HEK293T (cell line): Measurements from ENCODE around the gene EPS8.
"Not testable (repeated sequence)": the region's sequence is repeated elsewhere in the genome, so short reads cannot be mapped to it uniquely, and the experiment has no call there.

Experiments
- CTCF ChIA-PET: fragments of 350-600 bp; formaldehyde crosslinking; extraction: SDS; loops from one replicate; lab custom pipeline; 2021; ENCODE audit warnings: antibody characterized with exemption, inconsistent platforms; lab: Yijun Ruan, JAX
- POLR2A ChIA-PET: fragments of 350-600 bp; formaldehyde crosslinking; extraction: SDS; loops from one replicate; lab custom pipeline; 2020; ENCODE audit warnings: antibody characterized with exemption, inconsistent platforms; lab: Yijun Ruan, JAX
- DNase-seq: peaks from one replicate; pipeline ENCODE4 v3.0.0; 2012; ENCODE audit warnings: mixed read lengths; ENCODE audit errors: extremely low spot score
- ARNT ChIP-seq: fragments of 450-650 bp; IDR thresholded peaks from 2 replicates; pipeline ENCODE4 v1.6.1; 2017; ENCODE audit warnings: mild to moderate bottlenecking
- BHLHE40 ChIP-seq: fragments of 450-650 bp; IDR thresholded peaks from 2 replicates; pipeline ENCODE4 v1.6.1; 2016; ENCODE audit warnings: mild to moderate bottlenecking, moderate library complexity, borderline replicate concordance
- CTBP1 ChIP-seq: fragments of 450-650 bp; IDR thresholded peaks from 2 replicates; pipeline ENCODE4 v1.6.1; 2016; ENCODE audit warnings: borderline replicate concordance
- ELF4 ChIP-seq: fragments of 450-650 bp; IDR thresholded peaks from 2 replicates; pipeline ENCODE4 v1.6.1; 2017; ENCODE audit warnings: antibody characterized with exemption
- FOXA1 ChIP-seq: fragments of 450-650 bp; IDR thresholded peaks from 2 replicates; pipeline ENCODE4 v1.6.1; 2016; ENCODE audit warnings: mild to moderate bottlenecking
- FOXK2 ChIP-seq: fragments of 450-650 bp; IDR thresholded peaks from 2 replicates; pipeline ENCODE4 v1.6.1; 2016; ENCODE audit warnings: mild to moderate bottlenecking
- FOXM1 ChIP-seq: fragments of 450-650 bp; IDR thresholded peaks from 2 replicates; pipeline ENCODE4 v1.6.1; 2017; ENCODE audit warnings: mild to moderate bottlenecking, borderline replicate concordance
- HDGF ChIP-seq: fragments of 450-650 bp; IDR thresholded peaks from 2 replicates; pipeline ENCODE4 v1.6.1; 2017; ENCODE audit warnings: antibody characterized with exemption, borderline replicate concordance
- L3MBTL2 ChIP-seq: fragments of 450-650 bp; conservative IDR thresholded peaks from 2 replicates; pipeline ENCODE4 v1.6.1; 2016; ENCODE audit warnings: mild to moderate bottlenecking
- LEF1 ChIP-seq: fragments of 450-650 bp; IDR thresholded peaks from 2 replicates; pipeline ENCODE4 v1.6.1; 2017; ENCODE audit warnings: mild to moderate bottlenecking, borderline replicate concordance
- NFRKB ChIP-seq: fragments of 450-650 bp; IDR thresholded peaks from 2 replicates; pipeline ENCODE4 v1.6.1; 2016; ENCODE audit warnings: mild to moderate bottlenecking, moderate library complexity
- SP1 ChIP-seq: fragments of 450-650 bp; IDR thresholded peaks from 2 replicates; pipeline ENCODE4 v1.6.1; 2017
- SUZ12 ChIP-seq: fragments of 450-650 bp; IDR thresholded peaks from 2 replicates; pipeline ENCODE4 v1.6.1; 2016; ENCODE audit warnings: mild to moderate bottlenecking
- TARDBP ChIP-seq: fragments of 450-650 bp; IDR thresholded peaks from 2 replicates; pipeline ENCODE4 v1.6.1; 2016
- ZNF384 ChIP-seq: fragments of 450-650 bp; IDR thresholded peaks from 2 replicates; pipeline ENCODE4 v1.6.1; 2016
- TF ChIP-seq, protein P1 (sequence below): fragments of 450-650 bp; IDR thresholded peaks from 2 replicates; pipeline ENCODE4 v1.6.1; 2016

Gene EPS8

DNA sequence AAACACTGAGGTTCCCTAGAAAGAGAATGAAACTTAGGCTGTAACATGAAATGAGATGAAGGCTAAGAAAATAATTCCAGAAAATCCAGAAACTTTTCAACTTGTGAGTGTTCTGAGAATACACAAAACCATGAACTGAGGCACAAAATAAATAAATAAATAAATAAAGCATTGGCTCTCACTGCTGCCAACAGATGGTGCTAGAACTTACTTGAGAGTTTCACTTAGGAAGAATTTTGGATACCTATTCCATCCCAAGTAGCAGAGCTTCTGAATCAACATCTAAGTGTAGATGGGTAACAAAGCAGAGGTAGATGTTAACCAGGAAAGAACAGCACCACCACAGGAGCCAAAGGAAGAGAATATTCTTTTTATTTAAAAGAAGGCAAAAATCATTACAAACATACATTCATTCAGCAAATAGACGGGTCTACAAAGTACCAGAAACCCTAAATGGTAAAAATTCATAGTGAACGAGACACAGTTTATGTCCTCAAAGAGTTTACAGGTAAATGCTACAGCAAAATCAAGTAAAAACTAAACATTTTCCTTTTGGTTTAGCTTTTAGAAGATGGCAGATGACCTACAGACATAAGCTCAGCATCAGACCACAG lies 16.7 kb downstream of the EPS8 start:
- TF ChIP-seq CTBP1 (no peak), SP1 (no peak), TARDBP (no peak), ZNF384 (no peak), LEF1 (no peak), ARNT (no peak), FOXM1 (no peak)
- TF ChIP-seq, protein P1, sequence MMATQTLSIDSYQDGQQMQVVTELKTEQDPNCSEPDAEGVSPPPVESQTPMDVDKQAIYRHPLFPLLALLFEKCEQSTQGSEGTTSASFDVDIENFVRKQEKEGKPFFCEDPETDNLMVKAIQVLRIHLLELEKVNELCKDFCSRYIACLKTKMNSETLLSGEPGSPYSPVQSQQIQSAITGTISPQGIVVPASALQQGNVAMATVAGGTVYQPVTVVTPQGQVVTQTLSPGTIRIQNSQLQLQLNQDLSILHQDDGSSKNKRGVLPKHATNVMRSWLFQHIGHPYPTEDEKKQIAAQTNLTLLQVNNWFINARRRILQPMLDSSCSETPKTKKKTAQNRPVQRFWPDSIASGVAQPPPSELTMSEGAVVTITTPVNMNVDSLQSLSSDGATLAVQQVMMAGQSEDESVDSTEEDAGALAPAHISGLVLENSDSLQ = no peak
- no peak for DNase-seq
- ChIA-PET POLR2A (interaction anchor here (0.7 kb wide), 1 partner anchor 17 kb away, joined by 3 read pairs; the partner anchor contains the start of gene EPS8), CTCF (interaction anchor here (0.6 to 1.5 kb wide), 6 partner anchors 9 to 121 kb away, joined by 3 to 6 read pairs (median 3); no protein-coding TSS in a partner anchor)

DNA sequence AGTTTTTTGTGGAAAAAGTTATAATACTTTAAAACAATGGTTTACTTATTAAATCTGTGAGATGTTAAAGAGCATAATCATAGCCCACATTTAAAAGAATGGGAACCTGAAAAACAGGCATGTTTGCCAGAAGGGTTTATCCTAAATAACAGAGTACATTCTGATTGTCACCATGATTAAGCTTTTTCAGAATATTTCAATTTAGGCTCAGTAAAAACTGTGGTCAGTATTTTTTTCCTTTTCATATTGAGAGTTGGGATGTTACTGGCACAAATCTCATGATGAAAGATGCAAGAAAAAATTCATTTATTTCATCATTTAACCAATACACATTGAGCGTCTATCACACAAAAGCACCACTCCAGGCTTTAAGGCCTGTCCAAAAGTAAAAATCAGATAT lies 18.6 kb downstream of the EPS8 start:
- ChIA-PET CTCF (no interaction called here), POLR2A (no interaction called here)
- no peak for DNase-seq
- no peak for TF ChIP-seq NFRKB
- TF ChIP-seq FOXA1 = no peak
- TF ChIP-seq ARNT = no peak
- no peak for TF ChIP-seq LEF1
- no peak for TF ChIP-seq ZNF384
- TF ChIP-seq, protein P1 = no peak
- no peak for TF ChIP-seq FOXK2

DNA sequence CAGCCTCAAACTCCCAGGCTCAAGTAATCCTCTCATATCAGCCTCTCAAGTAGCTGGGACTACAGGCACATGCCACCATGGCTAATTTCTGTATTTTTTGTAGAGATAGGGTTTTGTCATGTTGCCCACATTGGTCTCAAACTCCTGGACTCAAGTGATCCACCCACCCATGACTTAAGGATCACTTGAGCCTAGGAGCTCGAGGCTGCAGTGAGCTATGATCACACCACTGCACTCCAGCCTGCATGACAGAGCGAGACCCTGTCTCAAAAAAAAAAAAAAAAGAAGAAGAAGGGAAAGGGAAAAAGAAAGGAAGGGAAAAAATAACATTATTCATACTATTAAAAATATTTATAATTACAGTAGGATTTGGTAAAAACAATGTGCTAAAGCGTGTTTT lies 19.2 kb downstream of the EPS8 start:
- CTCF ChIA-PET = no interaction called here

DNA sequence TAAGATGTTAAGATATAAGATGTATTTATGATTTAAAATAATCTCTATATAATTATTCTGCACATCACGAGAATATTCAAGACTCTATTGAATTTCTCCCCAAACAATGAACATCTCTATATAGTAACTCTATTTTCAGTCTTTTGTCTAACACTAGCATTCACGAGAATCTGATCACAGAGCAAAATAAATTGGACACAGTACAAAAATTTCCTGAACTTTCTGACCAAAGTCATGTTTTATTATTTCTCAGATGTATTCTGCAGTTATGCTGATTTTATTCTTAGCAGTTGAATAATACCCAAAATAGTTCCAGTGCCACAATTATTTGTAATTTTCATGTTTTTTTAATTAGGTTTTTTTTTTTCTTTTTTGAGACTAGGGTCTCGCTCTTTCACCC lies 19.6 kb downstream of the EPS8 start:
- no peak for DNase-seq
- TF ChIP-seq TARDBP = no peak
- no peak for TF ChIP-seq FOXK2
- no peak for TF ChIP-seq SUZ12
- TF ChIP-seq ZNF384 = no peak
- no peak for TF ChIP-seq FOXM1
- TF ChIP-seq BHLHE40 = no peak
- POLR2A ChIA-PET = no interaction called here
- CTCF ChIA-PET = no interaction called here

More for the DNA sequence above, 19.2 kb downstream of the EPS8 start:
- no peak for DNase-seq
- TF ChIP-seq, protein P1 = no peak
- TF ChIP-seq ZNF384 (no peak), LEF1 (no peak), FOXK2 (no peak), FOXA1 (no peak), TARDBP (no peak), ARNT (no peak), HDGF (no peak)
- POLR2A ChIA-PET = no interaction called here

DNA sequence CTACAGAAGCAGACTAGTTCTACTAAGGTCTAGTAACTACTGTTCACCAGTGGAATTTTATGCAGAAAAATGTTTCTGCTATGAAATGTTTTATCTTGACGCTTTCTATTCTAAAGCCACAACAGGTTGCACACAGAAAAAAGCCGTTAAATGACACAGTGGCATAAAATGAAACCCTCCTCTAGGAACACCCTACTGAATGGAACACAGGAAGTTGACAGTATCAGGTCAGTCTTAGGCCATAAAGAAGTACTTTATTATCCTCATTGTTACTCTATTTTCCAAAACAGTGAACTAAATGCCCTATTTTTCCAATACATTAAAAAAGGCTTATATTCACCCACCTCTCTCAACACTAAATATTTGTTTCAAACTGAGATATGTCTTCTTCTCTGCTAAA lies 21.9 kb downstream of the EPS8 start:
- TF ChIP-seq TARDBP = no peak
- TF ChIP-seq SP1 = no peak
- TF ChIP-seq NFRKB = no peak
- TF ChIP-seq BHLHE40 = no peak
- TF ChIP-seq, protein P1 = no peak
- TF ChIP-seq HDGF = no peak
- TF ChIP-seq L3MBTL2 = no peak
- no peak for TF ChIP-seq FOXM1
- no peak for TF ChIP-seq FOXA1
- no peak for TF ChIP-seq CTBP1
- TF ChIP-seq LEF1 = no peak
- no peak for DNase-seq
- ChIA-PET CTCF (no interaction called here), POLR2A (no interaction called here)

DNA sequence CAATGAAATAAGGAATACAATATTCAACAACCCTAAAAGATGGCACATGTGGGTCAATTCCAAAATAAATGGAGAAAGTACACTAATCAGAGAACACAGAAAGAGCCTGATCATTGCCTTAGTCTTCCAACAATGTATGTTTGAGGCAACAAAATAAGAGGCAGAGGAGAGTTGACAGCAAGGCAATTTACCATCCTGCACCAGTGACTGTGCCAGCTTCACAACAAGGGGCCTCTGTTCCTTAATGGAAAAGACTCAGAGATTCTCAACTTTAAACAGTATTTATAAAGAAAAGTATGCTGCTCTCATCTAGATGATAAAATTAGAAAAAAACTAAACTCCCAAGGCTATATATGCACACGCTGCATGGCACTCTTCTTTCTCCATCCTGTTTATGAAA lies 25.9 kb downstream of the EPS8 start:
- CTCF ChIA-PET = no interaction called here
- DNase-seq = no peak
- TF ChIP-seq HDGF (no peak), LEF1 (no peak), FOXA1 (no peak), CTBP1 (no peak), SP1 (no peak), NFRKB (no peak), ELF4 (no peak), ARNT (no peak), FOXM1 (no peak), BHLHE40 (no peak)
- POLR2A ChIA-PET = no interaction called here

DNA sequence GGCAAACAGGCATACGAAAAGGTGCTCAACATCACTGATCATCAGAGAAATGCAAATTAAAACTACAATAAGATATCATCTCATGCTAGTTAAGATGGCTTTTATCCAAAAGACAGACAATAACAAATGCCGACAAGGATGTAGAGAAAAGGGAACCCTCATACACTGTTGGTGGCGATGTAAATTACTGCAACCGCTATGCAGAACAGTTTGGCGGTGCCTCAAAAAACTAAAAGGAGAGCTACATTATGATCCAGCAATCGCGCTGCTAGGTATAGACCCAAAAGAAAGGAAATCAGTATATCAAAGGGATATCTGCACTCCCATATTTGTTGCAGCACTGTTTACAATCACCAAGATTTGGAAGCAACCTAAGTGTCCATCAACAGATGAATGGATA lies 27.0 kb downstream of the EPS8 start:
- DNase-seq, POLR2A ChIA-PET, CTCF ChIA-PET: not testable (repeated sequence)
